Nephron (organoid): ENCODE data around the gene ZBTB8B.
"Not testable (repeated sequence)": the region's sequence is repeated elsewhere in the genome, so short reads cannot be mapped to it uniquely, and the experiment has no call there.

Source experiments
- H3K27ac Mint-ChIP-seq, 3 experiments: 2 replicates each; pipeline ENCODE4 v1.8.0; 2020; ENCODE audit warnings: mixed read lengths in 3 of 3, mild to moderate bottlenecking in 2 of 3, moderate library complexity in 1 of 3
- H3K27me3 Mint-ChIP-seq: 2 replicates; pipeline ENCODE4 v1.8.0; 2021; ENCODE audit warnings: low read depth, mild to moderate bottlenecking, moderate library complexity, mixed read lengths
- H3K36me3 Mint-ChIP-seq: 2 replicates; pipeline ENCODE4 v1.8.0; 2020; ENCODE audit warnings: low read depth, mixed read lengths
- H3K4me1 Mint-ChIP-seq: 2 replicates; pipeline ENCODE4 v1.8.0; 2020; ENCODE audit warnings: mixed read lengths
- H3K4me3 Mint-ChIP-seq, 3 experiments: 2 replicates each; pipeline ENCODE4 v1.8.0; 2020; ENCODE audit warnings: mild to moderate bottlenecking in 3 of 3, mixed read lengths in 3 of 3, moderate library complexity in 2 of 3
- H3K9me3 Mint-ChIP-seq: 2 replicates; pipeline ENCODE4 v1.8.0; 2020; ENCODE audit warnings: mixed read lengths
- TF ChIP-seq, protein P1 (sequence below), 3 experiments: fragments of 200-600 bp; sonication (generic); IDR thresholded peaks; one replicate each; pipeline ENCODE4 v1.5.0; 2021; ENCODE audit warnings: antibody characterized with exemption in 3 of 3; ENCODE audit not compliant: unreplicated experiment in 3 of 3

The ZBTB8B gene

DNA sequence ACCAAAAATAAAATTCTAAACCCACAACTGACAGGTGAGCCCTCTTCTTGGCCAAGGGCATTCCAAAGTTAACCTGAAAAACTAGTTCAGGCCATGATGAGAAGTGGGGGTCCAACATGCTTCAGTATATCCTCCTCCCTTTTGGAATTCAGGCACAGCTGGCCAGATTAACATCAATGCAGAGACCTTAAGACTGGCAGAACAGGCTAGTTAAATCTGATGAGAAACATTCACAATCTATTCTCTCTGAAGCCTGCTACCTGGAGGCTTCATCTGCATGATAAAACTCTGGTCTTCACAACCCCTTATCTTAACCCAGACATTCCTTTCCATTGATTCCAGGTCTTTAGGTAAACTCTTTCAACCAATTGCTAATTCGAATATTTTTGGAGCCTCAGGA lies 26.7 kb upstream of the ZBTB8B start:
- H3K9me3 Mint-ChIP-seq = peaks cover 7% of the 10 kb centered on the region
- no peaks in the 10 kb centered on the region for H3K36me3 Mint-ChIP-seq
- no peak overlapping the region for H3K4me3 Mint-ChIP-seq
- H3K27me3 Mint-ChIP-seq = peaks cover 4% of the 10 kb centered on the region
- H3K4me1 Mint-ChIP-seq = no peaks in the 10 kb centered on the region
- TF ChIP-seq, protein P1, sequence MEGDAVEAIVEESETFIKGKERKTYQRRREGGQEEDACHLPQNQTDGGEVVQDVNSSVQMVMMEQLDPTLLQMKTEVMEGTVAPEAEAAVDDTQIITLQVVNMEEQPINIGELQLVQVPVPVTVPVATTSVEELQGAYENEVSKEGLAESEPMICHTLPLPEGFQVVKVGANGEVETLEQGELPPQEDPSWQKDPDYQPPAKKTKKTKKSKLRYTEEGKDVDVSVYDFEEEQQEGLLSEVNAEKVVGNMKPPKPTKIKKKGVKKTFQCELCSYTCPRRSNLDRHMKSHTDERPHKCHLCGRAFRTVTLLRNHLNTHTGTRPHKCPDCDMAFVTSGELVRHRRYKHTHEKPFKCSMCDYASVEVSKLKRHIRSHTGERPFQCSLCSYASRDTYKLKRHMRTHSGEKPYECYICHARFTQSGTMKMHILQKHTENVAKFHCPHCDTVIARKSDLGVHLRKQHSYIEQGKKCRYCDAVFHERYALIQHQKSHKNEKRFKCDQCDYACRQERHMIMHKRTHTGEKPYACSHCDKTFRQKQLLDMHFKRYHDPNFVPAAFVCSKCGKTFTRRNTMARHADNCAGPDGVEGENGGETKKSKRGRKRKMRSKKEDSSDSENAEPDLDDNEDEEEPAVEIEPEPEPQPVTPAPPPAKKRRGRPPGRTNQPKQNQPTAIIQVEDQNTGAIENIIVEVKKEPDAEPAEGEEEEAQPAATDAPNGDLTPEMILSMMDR (IDR thresholded peaks at IDR 0.05; ENCODE audit: unreplicated experiment in 3 of 3) = no peak
- no peak overlapping the region for H3K27ac Mint-ChIP-seq

DNA sequence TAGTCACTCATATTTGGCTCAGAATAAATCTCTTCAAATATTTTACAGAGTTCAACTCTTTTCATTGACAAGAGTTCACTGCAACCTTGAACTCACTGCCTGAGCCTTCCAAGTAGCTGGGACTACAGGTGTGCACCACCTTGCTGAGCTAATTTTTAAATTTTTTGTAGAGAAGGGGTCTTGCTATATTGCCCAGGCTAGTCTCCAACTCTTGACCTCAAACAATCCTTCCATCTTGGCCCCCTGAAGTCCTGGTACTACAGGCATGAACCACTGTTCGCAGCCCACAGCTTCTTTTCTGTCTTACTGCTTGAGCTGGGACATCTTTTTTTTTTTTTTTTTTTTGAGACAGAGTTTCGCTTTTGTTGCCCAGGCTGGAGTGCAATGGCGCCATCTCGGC lies 26.1 kb upstream of the ZBTB8B start:
- not testable (repeated sequence) for H3K9me3 Mint-ChIP-seq, H3K36me3 Mint-ChIP-seq, H3K27ac Mint-ChIP-seq, H3K27me3 Mint-ChIP-seq, H3K4me3 Mint-ChIP-seq, H3K4me1 Mint-ChIP-seq

DNA sequence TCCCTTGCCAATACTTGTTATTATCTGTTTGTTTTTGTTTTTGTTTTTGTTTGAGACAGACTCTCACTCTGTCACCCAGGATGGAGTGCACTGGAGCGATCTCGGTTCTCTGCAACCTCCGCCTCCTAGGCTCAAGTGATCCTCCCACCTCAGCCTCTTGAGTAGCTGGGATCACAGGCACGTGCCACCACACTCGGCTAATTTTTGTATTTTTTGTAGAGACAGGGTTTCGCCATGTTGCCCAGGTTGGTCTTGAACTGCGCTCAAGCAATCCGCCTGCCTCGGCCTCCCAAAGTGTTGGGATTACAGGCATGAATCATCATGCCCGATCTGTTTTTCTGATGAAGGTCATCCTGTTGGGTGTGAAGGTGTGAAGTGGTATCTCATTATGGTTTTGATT lies 23.4 kb upstream of the ZBTB8B start:
- not testable (repeated sequence) for H3K4me3 Mint-ChIP-seq, H3K27me3 Mint-ChIP-seq, H3K4me1 Mint-ChIP-seq, H3K36me3 Mint-ChIP-seq, H3K27ac Mint-ChIP-seq, H3K9me3 Mint-ChIP-seq

DNA sequence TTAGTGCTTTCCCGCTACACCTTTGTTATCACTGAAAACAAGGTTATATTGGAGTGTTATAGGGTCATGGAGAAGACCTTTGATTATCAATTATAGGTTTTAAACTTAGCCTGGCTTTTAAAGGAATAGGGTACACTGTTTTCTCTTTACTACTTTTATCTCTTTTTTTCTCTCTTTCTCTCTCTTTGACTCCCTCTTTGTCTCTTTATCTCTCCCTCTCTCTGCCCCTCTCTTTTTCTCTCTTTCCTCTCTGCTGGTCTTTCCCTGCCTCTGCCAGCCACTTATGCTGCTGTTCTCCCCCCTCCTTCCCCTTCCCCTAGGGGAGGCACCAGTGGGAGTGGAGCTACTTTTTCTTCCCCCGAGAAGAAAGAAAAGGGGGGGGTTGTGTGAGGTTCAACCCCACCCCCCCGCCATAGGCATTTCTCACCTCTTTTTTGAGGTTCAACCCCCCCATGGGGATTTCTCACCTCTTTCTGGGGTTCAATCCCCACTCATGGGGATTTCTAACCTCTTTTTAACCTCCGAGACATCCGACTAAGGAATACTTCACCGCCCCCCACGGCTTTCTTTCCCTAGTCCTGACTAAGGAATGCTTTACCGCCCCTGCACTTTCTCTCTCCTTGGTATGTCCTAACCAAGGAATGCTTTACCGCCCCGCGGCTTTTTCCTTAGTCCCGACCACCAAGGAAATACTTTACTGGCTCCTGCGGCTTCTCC lies 17.2 kb upstream of the ZBTB8B start:
- TF ChIP-seq, protein P1 (IDR thresholded peaks at IDR 0.05; ENCODE audit: unreplicated experiment in 3 of 3) = no peak
- H3K27me3 Mint-ChIP-seq = peaks cover 14% of the 10 kb centered on the region
- H3K9me3 Mint-ChIP-seq = peaks cover 9% of the 10 kb centered on the region
- peak overlapping the region; percentile 94 to 96 (median 95) for H3K27ac Mint-ChIP-seq
- no peaks in the 10 kb centered on the region for H3K36me3 Mint-ChIP-seq
- peaks cover 16% of the 10 kb centered on the region for H3K4me1 Mint-ChIP-seq
- peak overlapping the region; percentile 81 to 86 (median 83) for H3K4me3 Mint-ChIP-seq

DNA sequence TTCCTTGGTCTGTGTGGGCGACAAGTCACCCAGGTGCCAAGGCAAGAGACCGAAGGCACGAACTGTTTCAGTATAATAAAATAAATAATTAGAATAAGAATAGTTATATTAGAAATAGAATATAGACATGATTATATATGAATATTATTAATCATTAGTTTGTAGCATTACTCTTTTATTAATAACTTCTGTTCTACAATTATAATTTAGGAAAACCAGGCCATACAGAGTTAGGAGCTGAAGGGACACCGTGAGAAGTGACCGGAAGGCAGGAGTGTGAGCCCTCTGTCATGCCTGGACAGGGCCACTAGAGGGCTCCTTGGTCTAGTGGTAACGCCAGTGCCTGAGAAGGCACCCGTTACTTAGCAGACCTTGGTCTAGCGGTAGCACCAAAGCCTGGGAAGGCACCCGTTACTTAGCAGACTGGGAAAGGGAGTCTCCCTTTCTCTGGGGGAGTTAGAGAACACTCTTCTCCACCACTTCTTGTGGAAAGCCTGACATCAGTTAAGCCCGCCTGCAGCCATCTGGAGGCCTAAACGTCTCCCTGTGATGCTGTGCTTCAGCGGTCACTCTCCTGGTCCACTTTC lies 16.6 kb upstream of the ZBTB8B start:
- not testable (repeated sequence) for H3K36me3 Mint-ChIP-seq, H3K9me3 Mint-ChIP-seq
- TF ChIP-seq, protein P1 (IDR thresholded peaks at IDR 0.05; ENCODE audit: unreplicated experiment in 3 of 3) = peak; percentile 91 to 99 (median 94)
- peaks cover 16% of the 10 kb centered on the region for H3K4me1 Mint-ChIP-seq
- H3K27me3 Mint-ChIP-seq = peaks cover 14% of the 10 kb centered on the region
- H3K27ac Mint-ChIP-seq = peak overlapping the region; percentile 94 to 96 (median 95)
- peak overlapping the region; percentile 81 to 86 (median 83) for H3K4me3 Mint-ChIP-seq

DNA sequence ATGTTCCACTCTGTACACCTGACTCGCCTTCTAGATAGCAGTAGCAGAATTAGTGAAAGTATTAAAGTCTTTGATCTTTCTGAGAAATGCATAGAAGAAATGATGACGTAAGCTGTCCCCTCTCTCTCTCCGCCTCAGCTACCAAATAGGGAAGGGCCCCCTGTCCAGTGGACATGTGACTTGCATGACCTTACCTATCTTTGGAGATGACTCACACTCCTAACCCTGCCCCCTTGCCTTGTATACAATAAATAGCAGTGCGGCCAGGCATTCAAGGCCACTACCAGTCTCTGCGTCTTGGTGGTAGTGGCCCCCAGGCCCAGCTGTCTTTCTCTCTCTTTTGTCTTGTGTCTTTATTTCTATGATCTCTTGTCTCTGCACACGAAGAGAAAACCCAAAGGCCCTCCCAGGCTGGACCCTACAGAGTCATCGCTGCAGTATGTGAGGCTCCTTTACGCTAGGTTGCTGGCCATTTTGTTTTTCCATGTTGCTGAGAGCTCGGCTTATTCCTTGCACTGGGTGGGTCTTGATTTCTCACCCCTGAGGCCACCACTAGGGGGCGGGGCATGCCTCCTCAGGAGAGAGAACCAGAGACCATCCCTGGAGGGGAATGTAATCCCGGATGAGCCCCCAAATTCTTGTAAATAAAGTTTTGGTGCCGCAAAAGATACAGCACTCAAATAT lies 16.0 kb upstream of the ZBTB8B start:
- H3K27me3 Mint-ChIP-seq = peaks cover 14% of the 10 kb centered on the region
- H3K4me3 Mint-ChIP-seq = peak overlapping the region; percentile 49 to 84 (median 83)
- TF ChIP-seq, protein P1 (IDR thresholded peaks at IDR 0.05; ENCODE audit: unreplicated experiment in 3 of 3) = peak in 2 of 3 experiments; percentile 27 to 37
- H3K27ac Mint-ChIP-seq = peak overlapping the region; percentile 94 to 96 (median 95)
- peaks cover 9% of the 10 kb centered on the region for H3K9me3 Mint-ChIP-seq
- peaks cover 16% of the 10 kb centered on the region for H3K4me1 Mint-ChIP-seq
- no peaks in the 10 kb centered on the region for H3K36me3 Mint-ChIP-seq

DNA sequence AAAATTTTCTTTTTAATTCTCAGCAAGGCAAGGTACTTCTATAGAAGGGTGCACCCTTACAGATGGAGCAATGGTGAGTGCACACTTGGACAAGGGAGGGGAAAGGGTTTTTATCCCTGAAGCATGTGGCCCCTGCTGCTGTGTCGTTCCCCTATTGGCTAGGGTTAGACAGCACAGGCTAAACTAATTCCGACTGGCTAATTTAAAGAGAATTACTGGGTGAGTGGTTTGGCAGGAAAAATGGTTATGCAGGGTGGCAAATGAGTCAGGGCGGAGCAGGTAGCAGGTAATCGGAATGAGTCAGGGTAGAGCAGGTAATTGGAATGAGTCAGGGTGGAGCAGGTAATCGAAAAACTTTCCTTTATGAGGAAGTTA lies 15.4 kb upstream of the ZBTB8B start:
- H3K36me3 Mint-ChIP-seq, H3K27ac Mint-ChIP-seq, H3K9me3 Mint-ChIP-seq: not testable (repeated sequence)
- peaks cover 14% of the 10 kb centered on the region for H3K27me3 Mint-ChIP-seq
- peak overlapping the region in 1 of 3 experiments; percentile 83 for H3K4me3 Mint-ChIP-seq
- peaks cover 16% of the 10 kb centered on the region for H3K4me1 Mint-ChIP-seq
